ENCODE data around the gene SMYD3. TPM values are rescaled to one million over a fixed set of nuclear protein-coding genes. Genes with fewer than 3 reads are reported as not detected.

Gene SMYD3
- total RNA-seq, 1 experiment from 2014 or later, result 25.5 TPM

- no peak overlapping the region for H3K4ac ChIP-seq (ENCODE audit: low read depth, low read length)
- Mint-ChIP-seq H3K4me1 (no peaks in the 10 kb centered on the region), H3K27ac (no peak overlapping the region), H3K36me3 (ENCODE audit: insufficient read depth in 1 of 3, low read depth in 3 of 3) (peaks cover 3 to 14% (median 5%) of the 10 kb centered on the region in 3 experiments; a peak in 3 of 7 replicates), H3K9me3 (peaks cover 49 to 56% of the 10 kb centered on the region in 2 experiments), H3K27me3 (ENCODE audit: low read depth) (peaks cover 7% of the 10 kb centered on the region), H3K4me3 (no peak overlapping the region)
- no peak for TF ChIP-seq CTCF (conservative IDR thresholded peaks at IDR 0.05)
- H4K20me1 ChIP-seq (ENCODE audit: control insufficient read depth, insufficient read depth, insufficient read length), result no peaks in the 10 kb centered on the region
- no peak overlapping the region for H3K27ac ChIP-seq (ENCODE audit: insufficient read length, low read depth, low read length)
- H3K4me1 ChIP-seq (ENCODE audit: insufficient read depth, low read length), result no peaks in the 10 kb centered on the region
- no peaks in the 10 kb centered on the region for H3K23me2 ChIP-seq (ENCODE audit: insufficient read length, low read depth, low read length, poor library complexity, severe bottlenecking)
- no peak overlapping the region for H3K18ac ChIP-seq (ENCODE audit: insufficient read length, low read depth, low read length)
- peaks cover 5% of the 10 kb centered on the region for H3K9me3 ChIP-seq (ENCODE audit: control insufficient read depth, low read depth, low read length)
- no peak overlapping the region for H2BK20ac ChIP-seq (ENCODE audit: low read depth, low read length, poor library complexity, severe bottlenecking)
- H4K8ac ChIP-seq (replicated peaks; ENCODE audit: insufficient read length, low read depth, low read length), result no peak overlapping the region
- no peak overlapping the region for H3K4me2 ChIP-seq (ENCODE audit: insufficient read depth, insufficient read length, low read length)
- DNase-seq, result no peak
- WGBS (ENCODE audit: extremely low coverage, insufficient read length, low lambda C conversion rate), result no CpG with 5 or more reads among the region's 10 CpGs
- H2AK5ac ChIP-seq (ENCODE audit: insufficient read length, low read length), result no peak overlapping the region
- no peak overlapping the region for H2BK120ac ChIP-seq (ENCODE audit: low read depth, low read length, poor library complexity, severe bottlenecking)
- no peaks in the 10 kb centered on the region for H3K79me2 ChIP-seq (ENCODE audit: insufficient read depth, low read length)
- H2BK5ac ChIP-seq (ENCODE audit: insufficient read length, low read length), result no peak overlapping the region
- H4K5ac ChIP-seq (ENCODE audit: insufficient read length, low read depth, low read length), result no peak overlapping the region
- H2BK15ac ChIP-seq (ENCODE audit: low read depth, low read length), result no peak overlapping the region
- no peak overlapping the region for H3K14ac ChIP-seq (ENCODE audit: insufficient read depth, low read length)
- H3T11ph ChIP-seq (ENCODE audit: low read length), result no peak overlapping the region
- H4K91ac ChIP-seq (ENCODE audit: insufficient read length, low read depth, low read length), result no peak overlapping the region
- no peaks in the 10 kb centered on the region for H3K27me3 ChIP-seq (ENCODE audit: insufficient read depth, low read length)
- H3K23ac ChIP-seq (ENCODE audit: insufficient read length, low read depth, low read length), result no peak overlapping the region
- no peak overlapping the region for H3K56ac ChIP-seq (ENCODE audit: insufficient read length, low read depth, low read length)
- H3K9ac ChIP-seq (ENCODE audit: extremely low read depth, insufficient read length, low read length), result no peak overlapping the region
- H2BK12ac ChIP-seq (ENCODE audit: insufficient read length, low read depth, low read length), result no peak overlapping the region
- no peaks in the 10 kb centered on the region for H3K79me1 ChIP-seq (ENCODE audit: insufficient read depth, low read depth, low read length, poor library complexity, severe bottlenecking)
- no peak overlapping the region for H2AFZ ChIP-seq (ENCODE audit: low read length)
Measured at GRCh38 chr1:246516126-246516525, 9.0 kb upstream of the SMYD3 start.

Measured in H9 (cell line).